ENCODE measurements around the gene CCDC40. TPM values are rescaled to one million over a fixed set of nuclear protein-coding genes. Genes with fewer than 3 reads are reported as not detected.
A peak's percentile ranks its signal among the peaks of the same experiment; 100 is the strongest.

CCDC40 gene
- total RNA-seq, 1 experiment from 2014 or later, result 7.5 TPM

DNA sequence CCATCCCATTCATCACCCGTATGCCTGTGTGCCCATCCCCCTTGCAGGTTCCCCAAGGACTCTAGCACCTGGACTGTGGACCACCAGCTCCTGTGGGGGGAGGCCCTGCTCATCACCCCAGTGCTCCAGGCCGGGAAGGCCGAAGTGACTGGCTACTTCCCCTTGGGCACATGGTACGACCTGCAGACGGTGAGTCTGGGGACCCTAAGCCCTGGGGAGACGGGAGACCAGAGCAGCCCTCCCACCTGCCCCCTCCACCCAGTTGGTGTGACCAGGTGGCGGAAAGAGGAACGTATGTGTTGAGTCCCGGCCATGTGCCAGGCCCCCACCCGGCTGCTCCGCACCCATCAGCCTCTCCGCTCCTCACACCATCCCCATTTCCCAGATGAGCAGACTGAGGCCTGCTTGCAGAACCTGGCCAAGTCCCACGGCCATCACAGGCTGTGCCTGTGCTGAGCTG lies 80.5 kb downstream of the CCDC40 start:
- H3K79me2 ChIP-seq (ENCODE audit: low read length), result no peaks in the 10 kb centered on the region
- no peaks in the 10 kb centered on the region for H3K9me3 ChIP-seq (ENCODE audit: low read length)
- no peak overlapping the region for H3K27ac ChIP-seq (ENCODE audit: low read length)
- POLR2A ChIA-PET (ENCODE audit: unreplicated experiment), result no interaction called here
- H4K20me1 ChIP-seq (ENCODE audit: low read length), result no peaks in the 10 kb centered on the region
- no peaks in the 10 kb centered on the region for H3K9me2 ChIP-seq (replicated peaks; ENCODE audit: low read length)
- H3K4me2 ChIP-seq (ENCODE audit: low read length), result no peak overlapping the region
- BruUV-seq (replicated peaks), result no TSS peak
- no peak overlapping the region for H3K9ac ChIP-seq (ENCODE audit: low read length)
- ATAC-seq, result no peak
- H3F3A ChIP-seq (ENCODE audit: low read length, unreplicated experiment), result no peaks in the 10 kb centered on the region
- no peaks in the 10 kb centered on the region for H3K4me1 ChIP-seq (ENCODE audit: insufficient read depth, low read length)
- H2AFZ ChIP-seq (ENCODE audit: low read length), result no peak overlapping the region
- intact Hi-C loops (cut with micrococcal nuclease), result no loop called here
- H3K36me3 ChIP-seq (ENCODE audit: low read depth, low read length), result no peaks in the 10 kb centered on the region
- DNase-seq, result no peak
- TF ChIP-seq EZH2 (IDR thresholded peaks at IDR 0.05; ENCODE audit: low read length, unreplicated experiment) (no peak), EZH2phosphoT487 (IDR thresholded peaks at IDR 0.05; ENCODE audit: borderline replicate concordance, low read length) (no peak), CTCF (conservative IDR thresholded peaks at IDR 0.05; ENCODE audit: low read depth, low read length) (no peak)
- H3K4me3 ChIP-seq (ENCODE audit: low read length), result no peak overlapping the region
- CTCF ChIA-PET, result no interaction called here
- no peaks in the 10 kb centered on the region for H3K27me3 ChIP-seq (ENCODE audit: low read length)

- DNase-seq, result no peak
- Histone ChIP-seq H3K9me2 (replicated peaks; ENCODE audit: low read length) (no peaks in the 10 kb centered on the region), H3K9ac (ENCODE audit: low read length) (no peak overlapping the region), H2AFZ (ENCODE audit: low read length) (no peak overlapping the region), H3F3A (ENCODE audit: low read length, unreplicated experiment) (no peaks in the 10 kb centered on the region), H3K79me2 (ENCODE audit: low read length) (no peaks in the 10 kb centered on the region), H3K36me3 (ENCODE audit: low read depth, low read length) (no peaks in the 10 kb centered on the region), H3K4me3 (ENCODE audit: low read length) (no peak overlapping the region), H3K9me3 (ENCODE audit: low read length) (no peaks in the 10 kb centered on the region), H3K4me2 (ENCODE audit: low read length) (no peak overlapping the region), H4K20me1 (ENCODE audit: low read length) (no peaks in the 10 kb centered on the region), H3K4me1 (ENCODE audit: insufficient read depth, low read length) (no peaks in the 10 kb centered on the region), H3K27ac (ENCODE audit: low read length) (no peak overlapping the region), H3K27me3 (ENCODE audit: low read length) (no peaks in the 10 kb centered on the region)
- peak; percentile 17; the same call in 1 of the 2 replicates for ATAC-seq
- CTCF ChIA-PET, result no interaction called here
- TF ChIP-seq CTCF (conservative IDR thresholded peaks at IDR 0.05; ENCODE audit: low read depth, low read length) (no peak), EZH2 (IDR thresholded peaks at IDR 0.05; ENCODE audit: low read length, unreplicated experiment) (no peak), EZH2phosphoT487 (IDR thresholded peaks at IDR 0.05; ENCODE audit: borderline replicate concordance, low read length) (no peak)
- intact Hi-C loops (cut with micrococcal nuclease), result no loop called here
- no TSS peak for BruUV-seq (replicated peaks)
- POLR2A ChIA-PET (ENCODE audit: unreplicated experiment), result no interaction called here
Observed at GRCh38 chr17:80117491-80118401, 81.3 kb downstream of the CCDC40 start.
